GM18868 (cell line): ENCODE data around the gene MILR1.

ENCODE experiments used
- ATAC-seq: cut with Tn5 transposase; IDR thresholded peaks from one replicate; pipeline ENCODE4 v1.9.1; 2021; ENCODE audit warnings: mild to moderate bottlenecking, moderate library complexity; ENCODE audit not compliant: unreplicated experiment

MILR1 gene

DNA sequence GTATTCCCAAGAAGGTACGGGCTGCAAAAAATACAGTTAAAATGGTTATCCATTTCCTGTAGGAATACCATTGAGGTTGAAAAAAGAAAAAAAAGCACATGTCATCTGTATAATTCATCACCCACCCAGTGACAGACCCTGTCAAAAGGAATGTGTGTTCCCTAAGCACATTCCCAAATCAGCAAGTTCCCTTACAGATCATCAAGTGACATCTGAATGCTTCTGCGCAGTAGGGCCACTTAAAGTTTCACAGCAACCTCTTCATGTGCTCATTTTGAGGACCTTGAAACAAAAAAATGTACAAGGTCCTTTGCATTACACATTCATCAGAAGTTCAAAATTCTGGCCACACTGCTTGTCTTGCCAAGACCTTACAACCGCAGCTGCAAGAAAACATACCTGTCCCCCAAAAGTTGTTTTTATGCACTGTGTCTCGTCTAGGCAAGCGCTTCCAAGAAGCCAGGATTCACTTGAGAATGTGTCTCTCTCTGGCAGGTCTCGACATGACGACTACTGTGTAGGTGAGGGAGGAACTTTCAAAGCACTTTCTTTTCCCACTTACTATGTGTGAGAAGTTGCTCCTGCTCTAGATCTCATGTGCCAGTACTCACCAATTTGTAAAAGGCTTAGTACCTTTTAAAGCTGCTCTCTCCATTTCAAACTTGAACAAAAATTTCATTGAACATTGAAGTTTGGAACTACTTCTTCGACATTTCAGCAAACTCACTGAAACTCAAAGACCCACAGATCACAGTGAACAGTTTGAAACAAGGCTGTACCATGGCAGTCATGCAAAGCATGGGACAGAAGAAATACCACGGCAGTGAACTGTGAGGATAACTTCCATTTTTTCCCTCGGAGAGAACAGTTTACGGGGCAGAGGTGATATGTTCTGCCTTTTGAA is 52.2 kb downstream of the MILR1 start:
- no peak for ATAC-seq

DNA sequence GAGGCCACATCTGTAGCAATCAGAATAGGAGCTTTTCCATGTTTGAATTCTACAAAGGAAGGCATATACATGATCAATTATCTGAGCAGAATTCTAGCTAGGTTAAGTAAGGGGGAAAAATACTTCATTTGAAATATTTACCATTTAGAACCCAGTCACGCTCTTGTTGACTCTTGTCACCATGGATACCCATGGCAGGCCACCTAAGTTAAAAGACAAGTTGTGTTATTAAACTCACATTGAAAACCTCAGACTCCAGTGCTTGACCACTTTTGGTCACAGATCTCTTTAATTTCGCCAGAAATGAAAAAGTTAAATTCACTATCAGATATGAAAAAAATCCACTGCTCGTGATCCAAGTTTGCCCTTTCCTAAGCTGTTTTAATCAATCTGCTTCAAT is 53.1 kb downstream of the MILR1 start:
- no peak for ATAC-seq

GRCh38 chr17:64502809-64503208 is 53.9 kb downstream of the MILR1 start:
- no peak for ATAC-seq

DNA sequence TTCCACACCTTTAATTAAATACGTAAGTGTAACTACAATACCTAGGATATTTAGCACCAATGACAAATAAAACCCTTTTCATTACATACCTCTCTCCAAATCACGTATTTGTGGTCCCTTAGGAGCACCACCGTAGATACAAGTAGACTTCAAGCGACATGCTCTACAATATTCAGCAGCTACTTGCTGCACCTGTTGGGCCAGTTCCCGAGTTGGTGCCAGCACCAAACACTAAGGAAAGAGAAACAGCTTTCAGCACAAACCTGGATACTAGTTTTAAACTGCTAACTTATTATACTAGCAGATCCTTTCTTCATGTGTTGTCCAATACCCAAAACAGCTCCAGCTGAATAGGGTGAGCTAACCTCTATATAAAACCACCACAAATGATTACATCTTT is 54.4 kb downstream of the MILR1 start:
- no peak for ATAC-seq

- ATAC-seq, result no peak
Observed at GRCh38 chr17:64503821-64504768, 55.2 kb downstream of the MILR1 start.

- ATAC-seq, result no peak
Observed at GRCh38 chr17:64504769-64505339, 55.9 kb downstream of the MILR1 start.

- peak; percentile 28 for ATAC-seq
Observed at GRCh38 chr17:64505340-64506200, 56.7 kb downstream of the MILR1 start.

GRCh38 chr17:64506201-64506575 is 57.3 kb downstream of the MILR1 start, which contains the start of gene DDX5:
TSS of gene DDX5 (minus strand) at chr17:64506289. CDS start at chr17:64506119, 170 bp downstream.
- peak; percentile 61 for ATAC-seq

DNA sequence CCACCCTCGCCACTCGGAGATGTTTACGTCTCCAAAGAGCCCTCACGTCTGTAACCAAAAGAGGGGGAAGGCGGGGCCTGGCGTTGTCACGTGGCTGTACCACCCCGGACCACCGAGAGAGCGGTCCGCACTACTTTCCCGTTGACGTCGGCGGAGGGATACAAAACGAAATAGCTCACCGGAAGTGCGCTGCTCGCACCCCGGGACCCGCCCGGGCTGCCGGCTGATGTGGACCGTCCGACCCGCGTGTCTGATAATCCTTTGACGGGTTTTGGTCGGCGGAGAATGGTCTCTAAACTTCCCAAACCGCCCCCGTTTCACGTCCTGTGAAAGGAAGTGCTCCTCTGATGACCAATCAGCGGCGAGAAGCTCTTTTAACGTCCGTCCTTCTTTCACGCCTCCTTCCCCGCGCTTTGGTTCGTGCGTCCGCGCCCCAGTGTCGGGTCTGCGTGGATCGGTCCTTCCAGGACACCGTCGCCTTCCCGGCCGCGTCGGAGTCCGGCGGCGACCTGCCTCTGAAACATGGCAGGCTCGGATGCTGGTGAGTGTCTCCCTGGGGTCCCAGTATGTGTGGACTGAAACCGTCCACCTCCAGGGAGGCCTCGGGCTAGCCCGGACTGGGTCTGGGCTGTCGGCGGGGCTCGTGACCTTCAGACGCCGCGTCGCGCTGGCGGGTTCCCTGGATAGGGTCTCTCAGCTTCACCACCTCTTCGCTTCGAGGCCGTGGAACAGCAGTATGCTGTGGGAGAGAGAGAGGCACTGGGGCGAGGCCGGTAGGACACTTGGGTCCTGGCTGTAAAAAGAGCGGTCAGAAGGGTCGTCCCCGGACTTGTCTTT is 57.9 kb downstream of the MILR1 start, which contains the start of gene CEP95:
Gene CEP95, plus strand, starts transcription at position 402 of the 837 bp plus-strand sequence. Its CDS starts 121 bp downstream, at position 523.
- peak; percentile 62 for ATAC-seq

- peak; percentile 25 for ATAC-seq
Observed at GRCh38 chr17:64507413-64507782, 58.5 kb downstream of the MILR1 start.

GRCh38 chr17:64508683-64509082 is 59.8 kb downstream of the MILR1 start:
- ATAC-seq, result no peak

GRCh38 chr17:64509179-64509578 is 60.3 kb downstream of the MILR1 start:
- no peak for ATAC-seq

GRCh38 chr17:64515419-64515818 is 66.5 kb downstream of the MILR1 start:
- ATAC-seq, result no peak

DNA sequence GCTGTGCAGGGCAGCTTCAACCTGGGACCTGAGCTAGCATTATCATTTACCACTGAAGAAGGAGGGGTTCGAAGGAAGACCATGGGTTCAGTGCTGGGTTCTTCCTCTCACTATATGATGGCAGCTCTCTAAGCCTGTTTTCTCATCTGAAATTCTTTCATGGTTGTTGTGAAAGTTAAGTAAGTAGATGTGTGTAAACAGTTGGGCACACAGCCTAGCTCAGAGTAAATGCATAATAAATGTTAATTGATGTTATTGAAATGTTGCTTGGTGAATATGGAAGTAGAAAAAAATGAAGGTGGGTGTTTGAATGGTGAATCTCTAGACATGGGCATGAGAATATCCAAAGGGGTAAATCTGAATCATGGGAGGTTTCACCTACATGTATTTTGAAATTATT is 66.9 kb downstream of the MILR1 start:
- no peak for ATAC-seq
